Left cardiac atrium (tissue), 4 donors: ENCODE results near the gene DPP8. TPM values are rescaled to one million over a fixed set of nuclear protein-coding genes. Genes with fewer than 3 reads are reported as not detected.
"Not testable (repeated sequence)": the region's sequence is repeated elsewhere in the genome, so short reads cannot be mapped to it uniquely, and the experiment has no call there.

Experiments used
- ATAC-seq, 2 donors: fragments of 200-7000 bp; cut with Tn5 transposase; one replicate each; pipeline ENCODE4 v1.9.1; 2020; ENCODE audit warnings: mild to moderate bottlenecking in 2 of 2, moderate library complexity in 2 of 2
- DNase-seq: peaks from one replicate; pipeline ENCODE4 v3.0.0-alpha.2; 2020
- intact Hi-C, 2 donors: fragments of 100-400 bp; cut with DNase I; formaldehyde crosslinking; loops; one replicate each; pipeline versions ENCODE4 v1.14.1 to v1.15.1; 2022 to 2023
- total RNA-seq, 2 donors: library from RNA; stranded (reverse); fragmentation: NEBNext Ultra II Directional; extraction: Animal tissue kit (Norgen Biotek cat#: 25700); gene quantifications; one replicate each; pipeline ENCODE4 v1.2.1, GENCODE V29; 2021
- donor health status: DM: no; HTN: yes; CAD: no.
- donor health status: DM: no; HTN: yes; CAD: no; lungs with severe emphysema.
- donor health status: DM: yes; HTN: yes; CAD: no.
- donor health status: Dilated cardiomyopathy.

DPP8 gene
- total RNA-seq, 2 donors from 2014 or later: 24.8 to 34.9 TPM

GRCh38 chr15:65410036-65410435 lies 107.5 kb downstream of the DPP8 start:
- ATAC-seq (no peak), DNase-seq (no peak)
- intact Hi-C loops: no loop called here

DNA sequence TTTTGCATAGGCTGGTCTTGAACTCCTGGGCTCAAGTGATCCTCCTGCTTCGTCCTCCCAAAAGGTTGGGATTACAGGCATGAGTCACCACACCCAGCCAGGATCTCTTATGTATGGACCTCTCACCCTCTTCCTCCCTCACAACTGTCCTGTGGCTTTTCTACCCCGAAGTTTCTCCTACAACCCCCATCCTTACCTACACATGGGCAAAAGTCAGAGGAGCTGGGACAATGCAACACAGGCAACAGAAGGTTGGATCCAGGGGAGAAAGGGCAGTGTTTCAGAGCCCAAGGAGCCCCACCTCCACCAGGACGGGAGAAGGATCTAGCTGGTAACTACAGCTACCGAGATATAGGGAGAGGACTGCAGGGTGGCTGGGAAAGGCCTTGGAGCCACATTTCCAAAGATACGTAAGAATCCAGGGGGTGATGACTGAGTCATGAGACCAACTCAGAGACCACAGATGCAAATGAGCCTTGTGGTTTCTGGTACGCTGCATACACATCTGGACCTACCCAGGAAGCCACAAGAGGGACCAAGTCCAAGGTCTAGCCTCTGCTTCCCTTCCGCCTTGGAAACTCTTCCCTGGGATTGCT lies 108.4 kb downstream of the DPP8 start:
- ATAC-seq: peak in 1 of 2 donors; percentile 63

GRCh38 chr15:65408324-65409035 lies 109.0 kb downstream of the DPP8 start:
- ATAC-seq (no peak), DNase-seq (no peak)
- intact Hi-C loops: no loop called here

More for the DNA sequence above, 108.4 kb downstream of the DPP8 start:
- no peak for DNase-seq
- intact Hi-C loops: no loop called here

DNA sequence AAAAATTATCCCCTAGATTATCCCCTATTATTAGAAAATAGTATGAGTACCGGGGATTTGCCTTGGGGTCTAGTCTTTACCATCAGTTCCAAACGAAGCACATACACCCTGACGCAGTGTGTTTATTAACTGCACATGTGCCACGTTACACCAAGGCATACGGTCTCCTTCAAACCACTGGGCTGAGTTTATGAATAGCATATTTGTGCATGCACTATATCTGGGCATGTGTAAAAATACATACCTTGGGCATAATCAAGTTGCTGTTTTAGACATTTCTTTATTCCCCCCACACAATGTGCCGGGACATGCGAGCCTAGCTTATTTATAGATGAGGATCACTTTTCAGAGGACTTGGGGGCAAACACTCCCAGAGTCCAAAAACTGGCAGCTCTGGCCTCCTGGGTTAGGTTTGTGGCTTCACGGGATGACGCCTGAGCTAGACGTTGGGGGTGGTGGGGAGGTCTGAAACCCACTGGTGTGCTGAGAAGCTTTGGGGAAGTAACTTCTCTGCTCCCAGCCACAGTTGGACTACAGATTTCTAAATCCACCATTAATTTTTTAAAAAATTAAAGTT lies 111.0 kb downstream of the DPP8 start:
- ATAC-seq: no peak
- intact Hi-C loops: no loop called here

GRCh38 chr15:65405791-65406423 lies 111.6 kb downstream of the DPP8 start:
- DNase-seq (no peak), ATAC-seq (no peak)
- intact Hi-C loops: no loop called here

More for the DNA sequence above, 111.0 kb downstream of the DPP8 start:
- no peak for DNase-seq

DNA sequence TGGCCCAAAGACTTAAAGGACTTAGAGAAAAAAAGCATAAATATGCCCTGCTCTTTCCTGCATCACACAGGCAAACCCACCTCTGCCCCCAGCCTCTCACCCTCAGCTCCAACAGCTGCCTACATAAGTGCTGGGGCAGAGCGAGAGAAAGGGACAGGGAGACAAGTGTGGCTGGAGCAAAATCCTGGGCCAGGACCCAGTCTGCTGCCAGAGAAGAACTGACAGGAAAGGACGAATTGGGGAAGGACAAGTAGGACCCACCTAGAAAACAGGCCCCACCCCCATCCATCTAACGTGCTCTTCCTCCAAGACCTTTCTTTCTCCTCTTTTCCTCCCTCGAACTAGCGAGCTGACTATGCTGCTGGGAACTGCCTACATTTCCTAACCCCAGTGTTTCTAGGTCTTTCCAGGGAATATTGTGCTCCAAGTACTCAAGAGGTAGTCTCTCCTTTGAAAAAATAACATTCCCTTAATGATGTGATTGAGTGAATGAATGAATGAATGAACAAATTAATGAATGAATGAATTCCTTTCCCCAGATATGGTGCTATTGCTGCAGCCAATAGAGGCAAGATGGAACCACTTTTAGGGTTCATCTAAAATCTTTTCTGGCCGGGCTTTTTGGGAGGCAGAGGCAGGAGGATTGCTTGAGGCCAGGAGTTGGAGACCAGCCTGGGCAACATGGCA lies 113.2 kb downstream of the DPP8 start:
- no peak for ATAC-seq
- intact Hi-C loops: no loop called here
- no peak for DNase-seq

DNA sequence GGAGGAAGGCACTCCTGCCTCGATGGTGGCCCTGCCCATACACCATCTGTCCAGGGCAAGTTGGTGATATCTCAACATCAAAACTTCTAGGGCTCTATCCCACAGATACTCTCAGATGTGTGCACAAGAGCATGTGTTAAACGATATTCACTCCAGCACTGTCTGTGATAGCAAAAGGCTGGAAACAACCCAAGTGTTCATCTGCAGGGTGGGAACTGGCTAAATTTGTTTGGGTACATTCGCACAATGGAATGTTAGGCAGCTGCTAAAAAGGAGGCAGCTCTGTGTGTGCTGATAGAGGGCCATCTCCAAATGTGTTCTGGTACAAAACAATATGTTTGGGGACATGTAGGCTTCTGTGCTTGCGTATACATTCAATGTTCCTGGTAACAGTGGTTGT lies 114.5 kb downstream of the DPP8 start:
- DNase-seq (no peak), ATAC-seq (no peak)
- intact Hi-C loops: no loop called here

- no peak for DNase-seq
- intact Hi-C loops: no loop called here
- no peak for ATAC-seq
Measured at GRCh38 chr15:65401611-65402240, 115.8 kb downstream of the DPP8 start.

- intact Hi-C loops: no loop called here
- DNase-seq: peak; percentile 64
Measured at GRCh38 chr15:65400760-65401610, 116.5 kb downstream of the DPP8 start.

DNA sequence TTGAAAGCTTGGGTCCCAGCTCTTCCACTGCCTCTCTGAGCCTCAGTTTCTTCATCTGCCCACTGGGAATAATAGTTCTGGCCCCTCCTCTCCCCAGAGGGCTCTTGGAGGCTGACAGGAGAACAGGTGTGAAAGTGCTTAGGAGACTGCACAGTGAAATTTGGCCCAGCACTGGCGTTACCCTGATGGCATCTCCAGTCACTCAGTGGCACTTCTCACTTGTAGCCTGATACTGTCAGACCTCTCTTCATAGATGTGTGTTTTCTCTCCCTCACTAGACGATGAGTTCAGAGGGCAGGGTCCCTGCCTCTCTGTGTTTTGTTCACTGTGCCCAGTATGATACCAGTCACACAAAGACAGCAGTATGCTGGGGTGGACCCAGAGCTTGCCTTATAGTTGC lies 117.5 kb downstream of the DPP8 start:
- intact Hi-C loops: no loop called here
- DNase-seq: no peak
- ATAC-seq: peak; percentile 61 to 69

More at GRCh38 chr15:65400760-65401610, 116.5 kb downstream of the DPP8 start:
- ATAC-seq: peak; percentile 78 to 80

GRCh38 chr15:65399001-65399706 lies 118.3 kb downstream of the DPP8 start:
- ATAC-seq: no peak
- no peak for DNase-seq
- intact Hi-C loops: no loop called here

DNA sequence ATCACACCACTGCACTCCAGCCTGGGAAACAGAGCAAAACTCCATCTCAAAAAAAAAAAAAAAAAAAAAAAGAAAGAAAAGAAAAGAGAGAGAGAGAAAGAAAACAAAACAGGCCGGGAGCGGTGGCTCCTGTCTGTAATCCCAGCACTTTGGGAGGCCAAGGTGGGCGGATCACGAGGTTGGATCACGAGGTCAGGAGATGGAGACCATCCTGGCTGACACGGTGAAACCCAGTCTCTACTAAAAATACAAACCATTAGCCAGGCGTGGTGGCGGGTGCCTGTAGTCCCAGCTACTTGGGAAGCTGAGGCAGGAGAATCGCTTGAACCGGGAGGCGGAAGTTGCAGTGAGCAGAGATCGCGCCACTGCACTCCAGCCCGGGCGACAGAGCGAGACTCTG lies 119.0 kb downstream of the DPP8 start:
- DNase-seq, ATAC-seq, intact Hi-C loops: not testable (repeated sequence)

DNA sequence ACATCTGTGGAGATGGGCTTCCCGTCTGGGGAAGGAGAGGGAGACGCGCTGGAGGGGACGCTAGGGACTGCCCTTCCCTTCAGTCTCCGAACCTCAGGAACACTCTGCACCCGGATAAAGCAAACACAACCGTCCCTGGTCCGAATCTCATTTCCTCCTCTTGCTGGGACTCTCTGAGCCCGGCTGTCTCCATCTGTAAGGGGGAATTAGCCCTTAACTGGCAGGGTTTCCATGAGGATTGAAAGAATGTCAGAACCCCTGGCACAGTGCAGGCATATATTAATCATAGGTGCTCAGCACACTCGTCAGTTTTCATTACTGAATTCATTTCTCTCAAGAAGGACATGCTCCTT lies 120.5 kb downstream of the DPP8 start:
- intact Hi-C loops: no loop called here
- DNase-seq (no peak), ATAC-seq (no peak)

- DNase-seq: no peak
- no peak for ATAC-seq
- intact Hi-C loops: no loop called here
Measured at GRCh38 chr15:65396283-65396964, 121.1 kb downstream of the DPP8 start.

- ATAC-seq (no peak), DNase-seq (no peak)
- intact Hi-C loops: no loop called here
Measured at GRCh38 chr15:65395567-65396202, 121.8 kb downstream of the DPP8 start.

DNA sequence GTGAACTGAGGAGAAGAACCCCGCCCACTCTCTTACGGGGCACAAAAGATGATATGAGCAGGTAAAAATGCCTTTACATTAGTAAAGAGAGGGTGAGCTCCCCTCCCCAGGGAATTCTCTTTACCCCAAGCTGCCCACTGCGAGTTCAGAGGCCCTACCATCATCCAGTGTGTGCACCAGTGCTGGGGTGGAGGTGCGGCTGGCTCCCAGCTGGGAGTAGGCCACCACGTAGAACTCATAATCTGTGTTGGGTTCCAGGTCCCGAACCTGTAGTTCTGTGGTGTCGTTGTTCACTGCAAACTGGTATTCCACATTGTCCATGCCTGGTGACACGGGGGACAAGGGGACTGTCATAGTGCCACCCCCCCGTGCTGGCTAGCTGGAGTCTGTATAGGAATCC lies 122.6 kb downstream of the DPP8 start:
- intact Hi-C loops: no loop called here
- ATAC-seq (no peak), DNase-seq (no peak)

GRCh38 chr15:65394280-65394789 lies 123.2 kb downstream of the DPP8 start:
- intact Hi-C loops: no loop called here
- DNase-seq (no peak), ATAC-seq (no peak)
